ENCODE measurements around the gene SRGN.

The SRGN gene

GRCh38 chr10:69145864-69146263, 58.0 kb downstream of the SRGN start:
- H3K27ac ChIP-seq: no peak overlapping the region
- no peak for TF ChIP-seq CTCF (conservative IDR thresholded peaks at IDR 0.05)

- no peak overlapping the region for H3K27ac ChIP-seq
- no peak for TF ChIP-seq CTCF (conservative IDR thresholded peaks at IDR 0.05)
Measured at GRCh38 chr10:69146759-69147158, 58.9 kb downstream of the SRGN start.

GRCh38 chr10:69151984-69152383, 64.1 kb downstream of the SRGN start:
- no peak overlapping the region for H3K27ac ChIP-seq
- TF ChIP-seq CTCF (conservative IDR thresholded peaks at IDR 0.05): no peak

DNA sequence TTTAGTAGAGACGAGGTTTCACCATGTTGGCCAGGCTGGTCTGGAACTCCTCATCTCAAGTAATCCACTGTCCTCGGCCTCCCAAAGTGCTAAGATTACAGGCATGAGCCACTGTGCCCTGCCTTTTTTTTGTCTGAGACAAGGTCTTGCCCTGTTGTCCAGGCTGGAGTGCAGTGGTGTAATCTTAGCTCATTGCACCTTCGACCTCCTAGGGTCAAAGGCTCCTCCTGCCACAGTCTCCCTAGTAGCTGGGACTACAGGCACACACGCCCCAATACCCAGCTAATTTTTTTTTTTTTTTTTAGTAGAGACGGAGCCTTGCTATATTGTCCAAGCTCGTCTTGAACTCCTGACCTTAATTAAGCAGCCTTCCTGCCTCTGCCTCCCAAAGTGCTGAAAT, 65.3 kb downstream of the SRGN start:
- H3K27ac ChIP-seq: no peak overlapping the region
- TF ChIP-seq CTCF (conservative IDR thresholded peaks at IDR 0.05): no peak
